Measurements from ENCODE around the gene NR1D1.

GRCh38 chr17:40074871-40075200, 25.6 kb downstream of the NR1D1 start:
- TF ChIP-seq, protein P1, sequence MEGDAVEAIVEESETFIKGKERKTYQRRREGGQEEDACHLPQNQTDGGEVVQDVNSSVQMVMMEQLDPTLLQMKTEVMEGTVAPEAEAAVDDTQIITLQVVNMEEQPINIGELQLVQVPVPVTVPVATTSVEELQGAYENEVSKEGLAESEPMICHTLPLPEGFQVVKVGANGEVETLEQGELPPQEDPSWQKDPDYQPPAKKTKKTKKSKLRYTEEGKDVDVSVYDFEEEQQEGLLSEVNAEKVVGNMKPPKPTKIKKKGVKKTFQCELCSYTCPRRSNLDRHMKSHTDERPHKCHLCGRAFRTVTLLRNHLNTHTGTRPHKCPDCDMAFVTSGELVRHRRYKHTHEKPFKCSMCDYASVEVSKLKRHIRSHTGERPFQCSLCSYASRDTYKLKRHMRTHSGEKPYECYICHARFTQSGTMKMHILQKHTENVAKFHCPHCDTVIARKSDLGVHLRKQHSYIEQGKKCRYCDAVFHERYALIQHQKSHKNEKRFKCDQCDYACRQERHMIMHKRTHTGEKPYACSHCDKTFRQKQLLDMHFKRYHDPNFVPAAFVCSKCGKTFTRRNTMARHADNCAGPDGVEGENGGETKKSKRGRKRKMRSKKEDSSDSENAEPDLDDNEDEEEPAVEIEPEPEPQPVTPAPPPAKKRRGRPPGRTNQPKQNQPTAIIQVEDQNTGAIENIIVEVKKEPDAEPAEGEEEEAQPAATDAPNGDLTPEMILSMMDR (IDR thresholded peaks at IDR 0.05; ENCODE audit: low read length), result no peak
- no peak for TF ChIP-seq EZH2 (IDR thresholded peaks at IDR 0.05; ENCODE audit: borderline replicate concordance, low read length)

Data from OCI-LY1 (cell line).